NCI-H1694 treated with DMSO at 0.1 percent for 48 hours (cell line): ENCODE measurements around the gene ZNF823.
A peak's percentile ranks its signal among the peaks of the same experiment; 100 is the strongest.

Experiments used
- DNase-seq: peaks from one replicate; lab custom pipeline; 2025; lab: John Stamatoyannopoulos, UW

The ZNF823 gene

GRCh38 chr19:11737964-11738745 is 591 bp downstream of the ZNF823 start:
- no peak for DNase-seq

- no peak for DNase-seq
Observed at GRCh38 chr19:11736696-11737095, 2.0 kb downstream of the ZNF823 start.

- DNase-seq = no peak
Observed at GRCh38 chr19:11735375-11735774, 3.4 kb downstream of the ZNF823 start.

- DNase-seq = no peak
Observed at GRCh38 chr19:11729586-11729985, 9.2 kb downstream of the ZNF823 start.

- DNase-seq = no peak
Observed at GRCh38 chr19:11722414-11722813, 16.3 kb downstream of the ZNF823 start.

GRCh38 chr19:11721681-11722080 is 17.1 kb downstream of the ZNF823 start:
- no peak for DNase-seq

GRCh38 chr19:11710313-11710712 is 28.4 kb downstream of the ZNF823 start:
- no peak for DNase-seq

- DNase-seq = no peak
Observed at GRCh38 chr19:11708457-11708856, 30.3 kb downstream of the ZNF823 start.

- DNase-seq = no peak
Observed at GRCh38 chr19:11705474-11705873, 33.3 kb downstream of the ZNF823 start.

- no peak for DNase-seq
Observed at GRCh38 chr19:11704626-11705025, 34.1 kb downstream of the ZNF823 start.

GRCh38 chr19:11699931-11700794 is 38.6 kb downstream of the ZNF823 start:
- no peak for DNase-seq

- DNase-seq = no peak
Observed at GRCh38 chr19:11698231-11698630, 40.5 kb downstream of the ZNF823 start.

GRCh38 chr19:11697284-11697855 is 41.4 kb downstream of the ZNF823 start:
- DNase-seq = no peak

- DNase-seq = peak; percentile 1
Observed at GRCh38 chr19:11694533-11695439, 44.0 kb downstream of the ZNF823 start.

GRCh38 chr19:11693505-11694499 is 44.9 kb downstream of the ZNF823 start:
- DNase-seq = no peak

GRCh38 chr19:11692127-11692790 is 46.5 kb downstream of the ZNF823 start:
- no peak for DNase-seq

- DNase-seq = no peak
Observed at GRCh38 chr19:11685676-11686650, 52.8 kb downstream of the ZNF823 start.

- no peak for DNase-seq
Observed at GRCh38 chr19:11684987-11685675, 53.6 kb downstream of the ZNF823 start.
